ENCODE measurements around the gene MARCHF2.

The MARCHF2 gene

DNA sequence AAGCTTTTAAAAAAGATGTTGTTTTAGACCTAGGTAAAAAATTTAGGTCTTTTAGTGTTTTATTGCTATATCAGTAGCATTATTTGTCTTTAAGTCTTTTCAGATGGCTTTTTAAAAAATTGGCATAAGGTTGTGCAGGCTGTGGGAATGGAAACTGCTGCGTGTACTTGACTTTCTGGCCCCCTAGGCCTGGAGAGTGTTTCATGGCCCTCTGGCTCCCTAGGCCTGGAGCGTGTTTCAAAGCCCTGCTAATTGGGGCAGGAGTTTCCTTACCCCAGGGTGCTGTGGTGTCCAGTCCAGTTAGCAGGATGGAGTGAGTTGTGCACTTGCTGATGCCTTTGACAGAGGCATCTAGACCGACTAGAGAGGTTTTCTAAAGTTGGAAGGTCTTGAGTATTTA lies 65.5 kb downstream of the MARCHF2 start:
- no peak for DNase-seq (ENCODE audit: low spot score)

DNA sequence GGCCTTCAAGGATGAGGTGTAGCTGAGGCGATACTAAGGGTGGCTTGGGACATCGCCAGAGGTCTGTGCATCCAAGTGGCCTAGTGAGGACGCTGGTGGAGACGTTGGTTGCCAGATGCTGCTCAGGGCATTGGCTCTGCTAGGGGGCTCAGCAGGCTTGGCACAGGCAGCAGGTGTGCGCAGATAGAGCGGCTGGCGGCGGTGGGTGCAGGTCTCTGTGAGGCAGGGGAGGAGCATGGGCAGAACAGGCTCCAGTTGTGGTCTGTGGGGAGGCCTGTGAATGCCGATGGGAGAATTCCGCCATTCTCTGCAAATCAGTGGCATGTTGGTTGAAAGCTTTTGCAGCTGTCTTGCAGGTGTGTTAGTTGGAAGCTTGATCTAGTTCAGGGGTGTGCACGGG lies 68.1 kb downstream of the MARCHF2 start:
- DNase-seq (ENCODE audit: low spot score) = no peak

DNA sequence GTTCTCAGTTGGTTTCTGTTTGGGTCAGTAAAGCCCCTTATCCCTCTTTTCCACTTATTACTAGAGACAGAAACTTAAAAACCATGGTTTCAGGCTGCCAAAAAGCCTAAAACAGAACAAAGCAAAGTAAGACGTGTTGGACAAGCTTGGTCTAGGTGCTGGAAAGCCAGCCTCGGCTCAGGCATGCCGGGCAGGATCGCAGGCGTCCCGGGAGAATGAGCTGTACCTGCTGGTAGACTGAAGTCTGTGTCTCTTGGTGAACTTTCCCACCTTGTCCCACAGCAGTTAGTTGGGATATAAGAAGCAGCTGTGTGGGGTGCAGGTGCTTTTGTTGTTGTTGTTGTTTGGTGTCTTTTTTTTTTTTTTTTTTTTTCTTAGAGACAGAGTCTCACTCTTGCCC lies 68.5 kb downstream of the MARCHF2 start:
- no peak for DNase-seq (ENCODE audit: low spot score)

DNA sequence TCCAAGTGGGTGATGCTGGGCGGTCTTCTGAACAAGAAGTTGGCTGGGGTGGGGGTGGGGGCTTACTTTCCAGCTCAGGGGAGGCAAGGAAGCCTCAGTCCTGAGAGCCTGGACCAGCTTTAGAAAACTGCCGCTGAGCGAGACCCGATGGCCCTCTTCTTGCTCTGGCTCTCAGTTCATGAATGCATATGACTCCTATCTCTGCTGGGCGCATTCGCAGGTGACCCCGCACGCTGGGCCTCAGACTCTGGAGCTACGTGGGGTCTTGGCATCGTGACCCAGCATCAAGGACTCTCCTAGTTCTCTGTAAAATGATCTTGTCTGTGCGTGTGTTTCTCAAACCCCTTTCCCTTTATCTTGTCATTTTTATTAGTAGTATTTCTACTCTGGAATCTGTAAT lies 69.6 kb downstream of the MARCHF2 start:
- no peak for DNase-seq (ENCODE audit: low spot score)

DNA sequence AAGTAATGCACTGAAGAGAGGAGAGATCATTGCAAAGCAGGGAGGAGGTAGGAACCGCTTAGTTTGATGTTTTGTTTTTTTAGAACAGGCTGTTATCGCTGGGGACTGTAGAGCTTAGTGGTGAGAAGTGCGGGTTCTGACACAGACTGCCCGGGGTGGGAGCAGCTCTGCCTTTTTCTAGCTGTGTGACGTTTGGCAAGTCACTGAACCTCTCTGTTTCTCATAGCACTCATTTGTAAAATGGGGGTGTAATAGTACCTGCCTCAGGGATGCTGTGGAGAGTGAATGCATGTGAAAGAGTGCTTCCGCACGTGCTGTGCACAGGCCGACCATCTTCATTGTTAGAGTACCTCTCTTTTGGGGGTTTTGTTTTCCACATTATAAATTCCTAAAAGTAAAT lies 70.1 kb downstream of the MARCHF2 start:
- DNase-seq (ENCODE audit: low spot score) = no peak

DNA sequence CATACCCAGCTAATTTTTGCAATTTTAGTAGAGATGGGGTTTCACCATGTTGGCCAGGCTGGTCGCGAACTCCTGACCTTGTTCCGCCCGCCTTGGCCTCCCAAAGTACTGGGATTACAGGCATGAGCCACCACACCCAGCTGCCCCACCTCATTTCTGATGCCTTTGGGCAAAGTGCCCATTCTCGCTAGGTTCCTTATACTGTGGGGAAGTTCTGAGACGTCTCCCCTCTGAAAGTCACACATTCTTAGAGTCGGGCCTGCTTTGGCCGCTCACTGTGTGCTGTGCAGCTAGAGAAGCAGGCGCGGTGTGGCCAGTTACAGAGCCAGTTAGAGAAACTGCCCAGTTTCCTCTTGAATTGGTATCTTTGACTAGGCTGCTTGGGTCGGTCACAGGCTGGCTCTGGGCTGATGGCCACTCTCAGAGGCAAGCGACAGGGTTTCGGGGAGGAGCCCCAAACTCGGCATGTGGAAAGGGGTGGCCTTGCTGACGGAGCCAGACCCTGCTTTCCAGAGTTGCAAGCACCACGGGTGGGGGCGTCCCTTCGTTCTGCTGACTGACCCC lies 71.3 kb downstream of the MARCHF2 start:
- DNase-seq (ENCODE audit: low spot score) = peak; percentile 74

DNA sequence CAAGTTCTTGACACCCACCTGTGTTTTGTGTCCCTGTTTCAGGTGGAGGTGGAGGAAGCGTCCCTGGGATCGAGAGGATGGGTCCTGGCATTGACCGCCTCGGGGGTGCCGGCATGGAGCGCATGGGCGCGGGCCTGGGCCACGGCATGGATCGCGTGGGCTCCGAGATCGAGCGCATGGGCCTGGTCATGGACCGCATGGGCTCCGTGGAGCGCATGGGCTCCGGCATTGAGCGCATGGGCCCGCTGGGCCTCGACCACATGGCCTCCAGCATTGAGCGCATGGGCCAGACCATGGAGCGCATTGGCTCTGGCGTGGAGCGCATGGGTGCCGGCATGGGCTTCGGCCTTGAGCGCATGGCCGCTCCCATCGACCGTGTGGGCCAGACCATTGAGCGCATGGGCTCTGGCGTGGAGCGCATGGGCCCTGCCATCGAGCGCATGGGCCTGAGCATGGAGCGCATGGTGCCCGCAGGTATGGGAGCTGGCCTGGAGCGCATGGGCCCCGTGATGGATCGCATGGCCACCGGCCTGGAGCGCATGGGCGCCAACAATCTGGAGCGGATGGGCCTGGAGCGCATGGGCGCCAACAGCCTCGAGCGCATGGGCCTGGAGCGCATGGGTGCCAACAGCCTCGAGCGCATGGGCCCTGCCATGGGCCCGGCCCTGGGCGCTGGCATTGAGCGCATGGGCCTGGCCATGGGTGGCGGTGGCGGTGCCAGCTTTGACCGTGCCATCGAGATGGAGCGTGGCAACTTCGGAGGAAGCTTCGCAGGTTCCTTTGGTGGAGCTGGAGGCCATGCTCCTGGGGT lies 72.7 kb downstream of the MARCHF2 start:
- no peak for DNase-seq (ENCODE audit: low spot score)

DNA sequence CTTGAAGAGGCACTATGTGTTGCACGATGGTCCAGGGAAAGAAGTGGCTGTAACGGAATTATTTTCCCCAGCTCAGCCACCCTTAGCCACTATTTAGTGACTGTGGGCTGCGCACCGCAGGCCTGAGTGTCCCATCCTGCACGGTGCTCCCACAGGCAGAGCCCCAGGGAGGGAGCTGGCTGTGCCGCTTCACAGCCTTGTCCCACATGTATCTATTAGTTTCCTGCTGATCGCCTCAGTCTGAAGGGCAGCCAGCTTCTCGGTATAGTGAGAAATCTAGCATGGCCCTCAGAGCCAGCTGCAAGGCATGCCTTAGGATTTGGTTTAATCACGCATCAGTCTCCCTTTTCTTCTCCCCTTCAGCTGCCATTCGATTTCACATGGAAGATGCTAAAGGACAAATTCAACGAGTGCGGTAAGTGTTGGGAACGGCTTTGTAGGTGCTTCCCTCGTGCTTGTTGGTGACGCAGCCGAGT lies 73.6 kb downstream of the MARCHF2 start:
- no peak for DNase-seq (ENCODE audit: low spot score)

DNA sequence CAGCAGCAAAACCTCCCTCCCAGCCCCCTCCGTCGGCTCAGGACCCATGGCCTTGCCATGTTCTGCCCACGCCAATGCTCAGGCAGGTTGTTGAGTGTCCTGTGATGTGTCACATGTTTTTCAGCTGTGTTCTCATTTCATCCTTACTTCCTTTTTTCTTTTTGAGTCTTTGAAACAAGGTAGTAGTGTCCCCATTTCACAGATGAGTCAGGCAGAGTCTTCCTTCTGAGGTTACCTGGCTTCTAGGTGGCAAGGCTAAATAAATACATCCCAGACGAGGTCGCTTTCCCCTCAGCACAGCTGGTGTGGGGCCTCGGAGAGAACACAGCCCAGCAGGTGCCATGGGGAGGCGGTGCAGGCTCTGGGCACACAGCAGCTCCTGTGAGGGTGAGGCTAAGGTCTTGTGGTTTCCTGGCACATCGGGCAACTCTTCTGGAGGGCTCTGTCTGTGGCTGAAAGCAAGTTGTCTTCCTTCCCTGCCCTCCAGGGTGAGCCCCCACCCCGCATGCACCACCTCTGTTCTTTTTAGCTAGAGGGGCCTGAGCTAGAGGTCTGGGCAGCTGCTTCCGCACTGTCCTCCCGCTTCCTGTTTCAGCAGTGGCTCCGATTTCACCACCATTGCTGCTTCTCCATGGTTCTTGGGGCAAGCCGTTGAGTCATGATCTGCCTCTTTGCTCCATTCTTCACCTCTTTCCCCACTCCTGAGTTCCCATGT lies 74.2 kb downstream of the MARCHF2 start:
- peak; percentile 73 for DNase-seq (ENCODE audit: low spot score)

DNA sequence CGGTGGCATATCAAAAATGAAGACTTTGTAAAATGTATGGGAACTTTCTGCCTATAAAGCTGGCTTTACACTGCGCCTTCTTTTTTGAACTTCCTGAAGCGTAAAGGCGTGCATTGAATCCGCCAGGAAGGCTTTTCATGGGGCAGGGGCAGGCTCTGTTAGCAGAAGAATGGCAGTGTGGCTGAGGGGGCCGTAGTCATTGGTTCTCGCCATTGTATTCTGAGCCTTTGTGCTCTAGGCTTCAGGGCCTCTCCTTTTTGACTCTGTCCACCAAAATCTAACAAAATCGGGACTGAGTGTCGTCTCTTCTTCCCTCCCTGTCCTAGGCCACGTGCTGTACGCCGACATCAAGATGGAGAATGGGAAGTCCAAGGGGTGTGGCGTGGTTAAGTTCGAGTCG lies 75.3 kb downstream of the MARCHF2 start:
- no peak for DNase-seq (ENCODE audit: low spot score)
